Smooth muscle cell (in vitro differentiated cells): ENCODE results near the gene OSBPL9. TPM values are rescaled to one million over a fixed set of nuclear protein-coding genes. Genes with fewer than 3 reads are reported as not detected.
"Not testable (repeated sequence)": the region's sequence is repeated elsewhere in the genome, so short reads cannot be mapped to it uniquely, and the experiment has no call there.

Experiments
- DNase-seq: peaks from one replicate; lab custom pipeline; 2025; ENCODE audit not compliant: unreplicated experiment; lab: John Stamatoyannopoulos, UW
- H2AFZ ChIP-seq: fragments of 200-600 bp; sonication (generic); 2 replicates; pipeline ENCODE4 v1.6.0; 2016; ENCODE audit warnings: antibody characterized with exemption, low read depth, mild to moderate bottlenecking
- H3F3A ChIP-seq: fragments of 200-600 bp; sonication (generic); 2 replicates; pipeline ENCODE4 v1.6.0; 2017; ENCODE audit warnings: antibody characterized with exemption, low read depth
- H3K27ac ChIP-seq: fragments of 200-600 bp; sonication (generic); 2 replicates; pipeline ENCODE4 v1.5.1; 2016; ENCODE audit warnings: low read depth, mild to moderate bottlenecking
- H3K27me3 ChIP-seq: fragments of 200-600 bp; sonication (generic); 2 replicates; pipeline ENCODE4 v1.6.1; 2016; ENCODE audit warnings: low read depth, mild to moderate bottlenecking
- H3K36me3 ChIP-seq: fragments of 200-600 bp; sonication (generic); 2 replicates; pipeline ENCODE4 v1.5.1; 2016; ENCODE audit warnings: low read depth
- H3K4me1 ChIP-seq: fragments of 200-600 bp; sonication (generic); 2 replicates; pipeline ENCODE4 v1.5.1; 2016; ENCODE audit warnings: low read depth
- H3K4me2 ChIP-seq: fragments of 200-600 bp; sonication (generic); 2 replicates; pipeline ENCODE4 v1.6.0; 2016; ENCODE audit warnings: mild to moderate bottlenecking
- H3K4me3 ChIP-seq: fragments of 200-600 bp; sonication (generic); 2 replicates; pipeline ENCODE4 v1.5.1; 2016; ENCODE audit warnings: mild to moderate bottlenecking
- H3K79me2 ChIP-seq: fragments of 200-600 bp; sonication (generic); 2 replicates; pipeline ENCODE4 v1.6.0; 2016; ENCODE audit warnings: low read depth, mild to moderate bottlenecking
- H3K9ac ChIP-seq: fragments of 200-600 bp; sonication (generic); 2 replicates; pipeline ENCODE4 v1.6.0; 2016; ENCODE audit warnings: low read depth
- H3K9me3 ChIP-seq: fragments of 200-600 bp; sonication (generic); replicated peaks from 2 replicates; pipeline ENCODE4 v1.5.1; 2016; ENCODE audit warnings: low read depth
- H4K20me1 ChIP-seq: fragments of 200-600 bp; sonication (generic); 2 replicates; pipeline ENCODE4 v1.6.0; 2016; ENCODE audit warnings: low read depth
- WGBS: methylation state at CpG from one replicate; pipeline ENCODE4 v1.1.7; 2016; ENCODE audit warnings: low lambda C conversion rate; 5-methylcytosine and 5-hydroxymethylcytosine counted together
- polyA plus RNA-seq: library from polyadenylated mRNA; unstranded; fragments of >200 nt; fragmentation: Nextera tagmentation; extraction: Ambion mirVana; gene quantifications from 2 replicates; pipeline ENCODE4 v1.2.1, GENCODE V29; 2016
- total RNA-seq: library from RNA; depleted of rRNA; stranded (reverse); fragments of >200 nt; gene quantifications from 2 replicates; pipeline ENCODE4 v1.2.3, GENCODE V29; 2014
- TF ChIP-seq, protein P1 (sequence below): fragments of 200-600 bp; sonication (generic); IDR thresholded peaks from 2 replicates; pipeline ENCODE4 v1.5.1; 2017; ENCODE audit warnings: borderline replicate concordance, mild to moderate bottlenecking, antibody characterized with exemption; ENCODE audit not compliant: insufficient read depth, poor library complexity, severe bottlenecking

The OSBPL9 gene
- total and polyA plus RNA-seq, 2 experiments from 2014 or later, result 66.7 to 112 TPM

DNA sequence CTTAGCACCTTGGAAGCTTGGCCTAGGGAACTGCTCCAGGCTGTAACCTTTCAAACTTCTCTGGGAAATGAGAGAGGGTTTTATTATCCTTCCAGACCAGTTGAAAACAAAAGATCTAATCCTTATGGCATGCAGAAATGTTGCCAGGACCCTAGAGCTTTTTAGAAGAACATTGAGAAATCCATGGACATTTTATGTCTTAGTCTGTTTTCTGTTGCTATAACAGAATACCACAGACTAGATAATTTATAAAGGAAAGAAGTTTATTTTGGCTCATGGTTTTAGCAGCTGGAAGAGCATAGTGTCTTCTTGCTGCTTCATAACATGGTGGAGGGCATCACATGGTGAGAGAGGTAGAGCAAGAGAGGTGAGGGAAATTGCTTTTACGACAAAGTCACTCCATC is 25.8 kb downstream of the OSBPL9 start:
- no peak for DNase-seq
- Histone ChIP-seq H3K4me3 (no peak overlapping the region), H3K27ac (peak overlapping the region; percentile 46), H4K20me1 (peaks cover 46% of the 10 kb centered on the region), H3K4me2 (peak overlapping the region; percentile 22), H3K79me2 (peaks cover 68% of the 10 kb centered on the region), H3K27me3 (no peaks in the 10 kb centered on the region), H3K4me1 (peaks cover 13% of the 10 kb centered on the region), H3K36me3 (no peaks in the 10 kb centered on the region), H2AFZ (no peak overlapping the region), H3K9ac (no peak overlapping the region), H3K9me3 (no peaks in the 10 kb centered on the region), H3F3A (peaks cover 16% of the 10 kb centered on the region)
- TF ChIP-seq, protein P1, sequence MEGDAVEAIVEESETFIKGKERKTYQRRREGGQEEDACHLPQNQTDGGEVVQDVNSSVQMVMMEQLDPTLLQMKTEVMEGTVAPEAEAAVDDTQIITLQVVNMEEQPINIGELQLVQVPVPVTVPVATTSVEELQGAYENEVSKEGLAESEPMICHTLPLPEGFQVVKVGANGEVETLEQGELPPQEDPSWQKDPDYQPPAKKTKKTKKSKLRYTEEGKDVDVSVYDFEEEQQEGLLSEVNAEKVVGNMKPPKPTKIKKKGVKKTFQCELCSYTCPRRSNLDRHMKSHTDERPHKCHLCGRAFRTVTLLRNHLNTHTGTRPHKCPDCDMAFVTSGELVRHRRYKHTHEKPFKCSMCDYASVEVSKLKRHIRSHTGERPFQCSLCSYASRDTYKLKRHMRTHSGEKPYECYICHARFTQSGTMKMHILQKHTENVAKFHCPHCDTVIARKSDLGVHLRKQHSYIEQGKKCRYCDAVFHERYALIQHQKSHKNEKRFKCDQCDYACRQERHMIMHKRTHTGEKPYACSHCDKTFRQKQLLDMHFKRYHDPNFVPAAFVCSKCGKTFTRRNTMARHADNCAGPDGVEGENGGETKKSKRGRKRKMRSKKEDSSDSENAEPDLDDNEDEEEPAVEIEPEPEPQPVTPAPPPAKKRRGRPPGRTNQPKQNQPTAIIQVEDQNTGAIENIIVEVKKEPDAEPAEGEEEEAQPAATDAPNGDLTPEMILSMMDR, result no peak
- 65% methylated on average over 1 of the region's 1 CpG for WGBS

DNA sequence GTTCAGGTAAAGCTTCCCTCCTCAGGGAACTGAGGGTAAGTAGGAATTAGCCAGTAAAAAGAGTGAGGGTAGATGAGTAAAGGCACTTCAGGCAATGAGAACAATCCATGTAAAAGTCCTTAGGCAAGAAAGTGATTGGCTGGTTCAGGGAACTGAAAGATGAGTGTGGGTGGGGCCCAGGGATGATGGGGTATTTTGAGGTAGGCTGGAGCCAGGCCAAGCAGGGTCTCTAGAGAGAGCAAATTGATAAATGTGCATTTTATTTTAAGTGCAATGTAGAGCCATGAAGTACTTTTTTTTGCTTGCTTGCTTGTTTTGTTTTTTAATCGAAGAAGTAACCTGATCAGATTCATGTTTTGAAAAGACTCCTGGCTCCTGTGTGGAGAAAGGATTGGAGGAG is 26.5 kb downstream of the OSBPL9 start:
- 95% methylated on average over 1 of the region's 1 CpG for WGBS
- Histone ChIP-seq H2AFZ (no peak overlapping the region), H4K20me1 (peaks cover 46% of the 10 kb centered on the region), H3K4me1 (peaks cover 13% of the 10 kb centered on the region), H3K36me3 (no peaks in the 10 kb centered on the region), H3K4me3 (no peak overlapping the region), H3K9me3 (no peaks in the 10 kb centered on the region), H3K27ac (peak overlapping the region; percentile 46), H3F3A (peaks cover 16% of the 10 kb centered on the region), H3K9ac (no peak overlapping the region), H3K79me2 (peaks cover 62% of the 10 kb centered on the region), H3K4me2 (peak overlapping the region; percentile 22), H3K27me3 (no peaks in the 10 kb centered on the region)
- TF ChIP-seq, protein P1, result no peak
- no peak for DNase-seq

DNA sequence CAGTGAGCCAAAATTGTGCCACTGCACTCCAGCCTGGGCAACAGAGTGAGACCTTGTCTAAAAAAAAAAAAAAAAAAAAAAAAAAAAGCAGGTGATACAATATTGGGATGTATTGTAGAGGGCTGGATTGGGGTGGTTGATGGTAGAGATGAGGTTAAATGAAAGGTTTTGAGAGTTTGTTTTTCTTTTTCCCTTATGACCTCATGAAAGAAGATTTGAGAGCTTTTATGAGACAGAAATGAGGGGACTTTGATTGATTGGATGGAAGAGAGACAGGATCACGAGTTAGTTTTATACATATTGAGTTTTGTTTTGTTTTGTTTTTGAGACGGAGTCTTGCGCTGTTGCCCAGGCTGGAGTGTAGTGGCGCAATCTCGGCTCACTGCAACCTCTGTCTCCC is 27.1 kb downstream of the OSBPL9 start:
- Histone ChIP-seq H3K27ac (peak overlapping the region; percentile 86), H3K9ac (no peak overlapping the region), H3K36me3 (no peaks in the 10 kb centered on the region), H3F3A (peaks cover 16% of the 10 kb centered on the region), H3K4me3 (no peak overlapping the region), H3K4me2 (peak overlapping the region; percentile 81), H4K20me1 (peaks cover 44% of the 10 kb centered on the region), H3K79me2 (peaks cover 58% of the 10 kb centered on the region), H3K9me3 (no peaks in the 10 kb centered on the region), H2AFZ (no peak overlapping the region), H3K4me1 (peaks cover 13% of the 10 kb centered on the region), H3K27me3 (no peaks in the 10 kb centered on the region)
- no peak for DNase-seq
- TF ChIP-seq, protein P1, result no peak
- 97% methylated on average over 5 of the region's 5 CpGs for WGBS

DNA sequence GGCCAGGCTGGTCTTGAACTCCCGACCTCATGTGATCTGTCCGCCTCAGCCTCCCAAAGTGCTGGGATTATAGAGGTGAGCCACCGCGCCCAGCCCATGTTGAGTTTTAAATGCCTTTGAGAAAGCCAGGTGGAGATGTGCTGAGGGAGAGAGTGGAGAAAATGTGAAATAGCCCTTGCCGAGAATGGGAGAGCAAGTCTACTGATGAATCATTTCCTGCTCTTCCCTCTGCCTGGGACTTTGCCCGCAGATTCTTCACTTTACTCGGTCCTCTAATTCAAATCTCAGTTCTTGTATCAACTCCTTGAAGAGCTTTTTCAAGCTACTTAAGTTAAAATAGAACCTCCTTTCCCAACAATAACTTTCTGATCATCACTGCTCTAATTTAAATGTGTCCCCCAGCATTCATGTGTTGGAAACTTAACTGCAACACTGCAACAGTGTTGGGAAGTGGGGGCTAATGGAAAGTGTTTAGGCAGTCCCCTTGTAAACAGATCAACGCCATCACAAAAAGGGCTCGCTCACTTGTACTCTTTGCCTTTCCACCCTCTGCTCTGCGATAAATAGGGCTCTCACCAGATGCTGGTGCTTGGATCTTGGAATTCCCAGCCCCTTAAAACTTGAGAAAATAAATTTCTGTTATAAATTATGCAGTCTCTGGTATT is 27.8 kb downstream of the OSBPL9 start:
- Histone ChIP-seq H3K4me1 (peaks cover 17% of the 10 kb centered on the region), H3K9me3 (no peaks in the 10 kb centered on the region), H2AFZ (no peak overlapping the region), H4K20me1 (peaks cover 41% of the 10 kb centered on the region), H3K27ac (peak overlapping the region; percentile 86), H3K27me3 (no peaks in the 10 kb centered on the region), H3K4me2 (peak overlapping the region; percentile 81), H3K9ac (peak overlapping the region; percentile 35), H3K36me3 (no peaks in the 10 kb centered on the region), H3F3A (peaks cover 16% of the 10 kb centered on the region), H3K4me3 (peak overlapping the region; percentile 14), H3K79me2 (peaks cover 57% of the 10 kb centered on the region)
- DNase-seq, result no peak
- TF ChIP-seq, protein P1, result no peak
- 32% methylated on average over 10 of the region's 10 CpGs for WGBS

DNA sequence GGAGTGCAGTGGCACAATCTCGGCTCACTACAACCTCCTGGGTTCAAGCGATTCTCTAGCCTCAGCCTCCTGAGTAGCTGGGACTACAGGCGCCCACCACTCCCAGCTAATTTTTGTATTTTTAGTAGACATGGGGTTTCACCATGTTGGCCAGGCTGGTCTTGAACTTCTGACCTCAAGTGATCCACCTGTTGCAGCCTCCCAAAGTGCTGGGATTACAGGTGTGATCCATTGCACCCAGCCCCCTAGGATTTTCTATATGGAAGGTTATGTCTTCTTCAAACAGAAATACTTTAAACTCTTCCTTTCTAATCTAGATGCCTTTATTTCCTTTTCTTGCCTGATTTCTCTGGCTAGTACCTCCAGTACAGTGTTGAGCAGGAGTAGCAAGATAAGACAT is 29.7 kb downstream of the OSBPL9 start:
- peaks cover 47% of the 10 kb centered on the region for H3K79me2 ChIP-seq
- 97% methylated on average over 3 of the region's 3 CpGs for WGBS
- not testable (repeated sequence) for DNase-seq, H3K9ac ChIP-seq, H3K9me3 ChIP-seq, H3K4me3 ChIP-seq, H3K36me3 ChIP-seq, H3K4me2 ChIP-seq, H2AFZ ChIP-seq, H3K27ac ChIP-seq, H3K27me3 ChIP-seq
- peaks cover 17% of the 10 kb centered on the region for H3K4me1 ChIP-seq
- H4K20me1 ChIP-seq, result peaks cover 36% of the 10 kb centered on the region
- peaks cover 16% of the 10 kb centered on the region for H3F3A ChIP-seq
